ENCODE data around the gene ABCB6. TPM values are rescaled to one million over a fixed set of nuclear protein-coding genes. Genes with fewer than 3 reads are reported as not detected.

ABCB6 gene
- total and polyA plus RNA-seq, 10 of the 15 experiments (the other 5 are each of a cell fraction or from before 2014, with no cell fraction given): 2.3 to 22.1 (median 13.8) TPM

GRCh38 chr2:219214141-219214540, 4.6 kb downstream of the ABCB6 start:
- ChIA-PET POLR2A (no interaction called here), CTCF (interaction anchor here (0.6 to 3.2 kb wide), 5 partner anchors 8 to 81 kb away, joined by 3 to 14 read pairs (median 4); no protein-coding TSS in a partner anchor), SMC1A (ENCODE audit: uncharacterized antibody, unreplicated experiment) (no interaction called here), RAD21 (ENCODE audit: unreplicated experiment) (no interaction called here)
- Histone ChIP-seq H3K36me3 (ENCODE audit: control insufficient read depth in 2 of 2, insufficient read depth in 2 of 2, low read length in 1 of 2) (peaks cover 0 to 15% of the 10 kb centered on the region in 2 experiments; a peak in 3 of 4 replicates), H3K27me3 (replicated peaks in 1 of 2; ENCODE audit: control insufficient read depth in 2 of 2, insufficient read depth in 2 of 2, low read length in 1 of 2) (no peaks in the 10 kb centered on the region), H2AFZ (ENCODE audit: control insufficient read depth, low read depth, low read length) (no peak overlapping the region), H3K9me3 (replicated peaks; ENCODE audit: control insufficient read depth, insufficient read depth, low read length) (no peaks in the 10 kb centered on the region), H3K27ac (ENCODE audit: control insufficient read depth, insufficient read depth) (no peak overlapping the region), H3K4me2 (ENCODE audit: control insufficient read depth, insufficient read depth) (no peak overlapping the region), H3K4me1 (ENCODE audit: control insufficient read depth, insufficient read depth, low read length) (peaks cover 11% of the 10 kb centered on the region), H3K79me2 (ENCODE audit: control insufficient read depth, insufficient read depth, low read length) (peaks cover 14% of the 10 kb centered on the region), H4K20me1 (ENCODE audit: control insufficient read depth, insufficient read depth) (no peaks in the 10 kb centered on the region), H3K4me3 (no peak overlapping the region), H3K9ac (ENCODE audit: control insufficient read depth, insufficient read depth, low read length) (no peak overlapping the region)
- FAIRE-seq (no peak), DNase-seq (ENCODE audit: low read depth, low spot score) (no peak), ATAC-seq (no peak)
- no peak for TF ChIP-seq CBX3 (IDR thresholded peaks at IDR 0.05; ENCODE audit: borderline replicate concordance, low read depth)
- TF ChIP-seq ZNF622 (IDR thresholded peaks at IDR 0.05): no peak
- TF ChIP-seq LARP7 (IDR thresholded peaks at IDR 0.05): no peak
- TF ChIP-seq POU2F2 (IDR thresholded peaks at IDR 0.05; ENCODE audit: borderline replicate concordance, low read depth, low read length): no peak
- TF ChIP-seq SKIL (IDR thresholded peaks at IDR 0.05; ENCODE audit: low read depth, poor library complexity, severe bottlenecking): no peak
- TF ChIP-seq PAX8 (IDR thresholded peaks at IDR 0.05): no peak
- no peak for TF ChIP-seq NFIC (IDR thresholded peaks at IDR 0.05; ENCODE audit: low read depth, low read length)
- TF ChIP-seq CHD4 (IDR thresholded peaks at IDR 0.05): no peak
- no peak for TF ChIP-seq NFXL1 (IDR thresholded peaks at IDR 0.05; ENCODE audit: borderline replicate concordance)
- no peak for TF ChIP-seq BRCA1 (IDR thresholded peaks at IDR 0.05; ENCODE audit: low read depth, low read length)
- TF ChIP-seq NRF1 (conservative IDR thresholded peaks at IDR 0.05; ENCODE audit: low read depth, low read length): no peak
- intact Hi-C loops (cut with micrococcal nuclease; ENCODE audit: unreplicated experiment): no loop called here
- in situ Hi-C loops (cut with MboI): no loop called here
- no TSS peak for BruUV-seq (replicated peaks)
- WGBS (ENCODE audit: insufficient coverage, insufficient replicate concordance, low lambda C conversion rate, missing lambda C conversion rate): 96% methylated on average over 15 of the region's 15 CpGs

Data from GM12878 (cell line).